ENCODE measurements around the gene PLCH1. TPM values are rescaled to one million over a fixed set of nuclear protein-coding genes. Genes with fewer than 3 reads are reported as not detected.

The PLCH1 gene
- total RNA-seq, 4 donors from 2014 or later: 0.19 to 2.1 (median 0.28) TPM

- Histone ChIP-seq H3K4me3 (no peak overlapping the region), H3K27ac (no peak overlapping the region), H3K9me3 (no peaks in the 10 kb centered on the region), H3K27me3 (no peaks in the 10 kb centered on the region), H3K4me1 (no peaks in the 10 kb centered on the region), H3K36me3 (no peaks in the 10 kb centered on the region)
- intact Hi-C loops (cut with DNase I): no loop called here
- no peak for DNase-seq
- 63 to 82% methylated on average over 1 of the region's 1 CpG for WGBS, 2 donors
- TF ChIP-seq CTCF (IDR thresholded peaks at IDR 0.05): no peak
- no peak for TF ChIP-seq POLR2A (IDR thresholded peaks at IDR 0.05)
Measured at GRCh38 chr3:155377847-155378246, 367.0 kb downstream of the PLCH1 start.

- no peak overlapping the region for H3K4me3 ChIP-seq
- no peaks in the 10 kb centered on the region for H3K36me3 ChIP-seq
- WGBS, 2 donors: 85 to 90% methylated on average over 2 of the region's 2 CpGs
- intact Hi-C loops (cut with DNase I): no loop called here
- H3K9me3 ChIP-seq: no peaks in the 10 kb centered on the region
- TF ChIP-seq POLR2A (IDR thresholded peaks at IDR 0.05) (no peak), CTCF (IDR thresholded peaks at IDR 0.05) (no peak)
- no peaks in the 10 kb centered on the region for H3K4me1 ChIP-seq
- no peak overlapping the region for H3K27ac ChIP-seq
- no peak for DNase-seq
- no peaks in the 10 kb centered on the region for H3K27me3 ChIP-seq
Measured at GRCh38 chr3:155377071-155377470, 367.8 kb downstream of the PLCH1 start.

GRCh38 chr3:155372281-155372680, 372.6 kb downstream of the PLCH1 start:
- no peaks in the 10 kb centered on the region for H3K9me3 ChIP-seq
- no peaks in the 10 kb centered on the region for H3K36me3 ChIP-seq
- H3K27me3 ChIP-seq: no peaks in the 10 kb centered on the region
- 75 to 94% methylated on average over 1 of the region's 1 CpG for WGBS, 2 donors
- H3K27ac ChIP-seq: no peak overlapping the region
- no peak for TF ChIP-seq POLR2A (IDR thresholded peaks at IDR 0.05)
- no peak for TF ChIP-seq CTCF (IDR thresholded peaks at IDR 0.05)
- intact Hi-C loops (cut with DNase I): no loop called here
- H3K4me3 ChIP-seq: no peak overlapping the region
- no peaks in the 10 kb centered on the region for H3K4me1 ChIP-seq
- DNase-seq: no peak

- Histone ChIP-seq H3K4me3 (no peak overlapping the region), H3K27ac (no peak overlapping the region), H3K27me3 (no peaks in the 10 kb centered on the region), H3K4me1 (no peaks in the 10 kb centered on the region), H3K36me3 (no peaks in the 10 kb centered on the region), H3K9me3 (no peaks in the 10 kb centered on the region)
- no peak for DNase-seq
- 78 to 83% methylated on average over 4 of the region's 4 CpGs for WGBS, 2 donors
- intact Hi-C loops (cut with DNase I): no loop called here
- TF ChIP-seq POLR2A (IDR thresholded peaks at IDR 0.05) (no peak), CTCF (IDR thresholded peaks at IDR 0.05) (no peak)
Measured at GRCh38 chr3:155370764-155371503, 373.9 kb downstream of the PLCH1 start.

GRCh38 chr3:155370198-155370597, 374.7 kb downstream of the PLCH1 start:
- no peaks in the 10 kb centered on the region for H3K36me3 ChIP-seq

More at GRCh38 chr3:155370198-155370597, 374.7 kb downstream of the PLCH1 start:
- no peak for DNase-seq
- H3K27me3 ChIP-seq: no peaks in the 10 kb centered on the region
- H3K27ac ChIP-seq: no peak overlapping the region
- no peak for TF ChIP-seq POLR2A (IDR thresholded peaks at IDR 0.05)
- TF ChIP-seq CTCF (IDR thresholded peaks at IDR 0.05): no peak
- no peaks in the 10 kb centered on the region for H3K4me1 ChIP-seq
- intact Hi-C loops (cut with DNase I): no loop called here
- H3K9me3 ChIP-seq: no peaks in the 10 kb centered on the region
- no peak overlapping the region for H3K4me3 ChIP-seq
